ENCODE measurements around the gene SRP54. TPM values are rescaled to one million over a fixed set of nuclear protein-coding genes. Genes with fewer than 3 reads are reported as not detected.

The SRP54 gene
- total RNA-seq, 1 experiment from 2014 or later, result 57.0 TPM

DNA sequence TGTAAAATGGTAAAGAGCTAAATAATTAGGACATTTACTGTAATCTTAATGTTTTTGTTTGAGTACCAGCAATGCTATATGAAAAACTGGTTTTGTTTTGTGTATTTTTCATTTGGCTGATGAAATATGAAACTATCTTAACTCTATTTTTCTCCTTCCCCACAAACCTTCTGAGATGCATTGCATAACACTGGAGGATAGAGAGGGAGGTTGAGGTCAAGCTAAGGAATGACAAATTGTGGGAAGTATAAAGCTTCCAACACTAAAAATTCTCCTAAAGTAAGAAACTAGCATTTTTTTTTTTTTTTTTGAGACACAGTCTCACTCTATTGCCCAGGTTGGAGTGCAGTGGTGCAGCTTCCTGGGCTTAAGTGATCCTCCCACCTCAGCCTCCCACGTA lies 31.5 kb upstream of the SRP54 start:
- CTCF ChIA-PET, result no interaction called here
- Mint-ChIP-seq H3K36me3 (peaks cover 13% of the 10 kb centered on the region), H3K4me1 (no peaks in the 10 kb centered on the region), H3K9me3 (no peaks in the 10 kb centered on the region), H3K27me3 (ENCODE audit: low read depth) (no peaks in the 10 kb centered on the region), H3K4me3 (no peak overlapping the region), H3K27ac (no peak overlapping the region)
- POLR2A ChIA-PET, result no interaction called here
- DNase-seq (ENCODE audit: low spot score) (no peak), ATAC-seq (no peak)
- TF ChIP-seq ZNF671 (CRISPR knock-in tag; IDR thresholded peaks at IDR 0.05) (no peak), RELA (CRISPR knock-in tag; IDR thresholded peaks at IDR 0.05; ENCODE audit: borderline replicate concordance) (no peak), SP1 (CRISPR knock-in tag; conservative IDR thresholded peaks at IDR 0.05) (no peak), ZNF263 (CRISPR knock-in tag; IDR thresholded peaks at IDR 0.05; ENCODE audit: low read depth) (no peak), ZNF138 (CRISPR knock-in tag; conservative IDR thresholded peaks at IDR 0.05) (no peak), FOXJ3 (CRISPR knock-in tag; IDR thresholded peaks at IDR 0.05; ENCODE audit: borderline replicate concordance) (no peak), ZNF219 (CRISPR knock-in tag; IDR thresholded peaks at IDR 0.05; ENCODE audit: borderline replicate concordance) (no peak)
- TF ChIP-seq, protein P1, sequence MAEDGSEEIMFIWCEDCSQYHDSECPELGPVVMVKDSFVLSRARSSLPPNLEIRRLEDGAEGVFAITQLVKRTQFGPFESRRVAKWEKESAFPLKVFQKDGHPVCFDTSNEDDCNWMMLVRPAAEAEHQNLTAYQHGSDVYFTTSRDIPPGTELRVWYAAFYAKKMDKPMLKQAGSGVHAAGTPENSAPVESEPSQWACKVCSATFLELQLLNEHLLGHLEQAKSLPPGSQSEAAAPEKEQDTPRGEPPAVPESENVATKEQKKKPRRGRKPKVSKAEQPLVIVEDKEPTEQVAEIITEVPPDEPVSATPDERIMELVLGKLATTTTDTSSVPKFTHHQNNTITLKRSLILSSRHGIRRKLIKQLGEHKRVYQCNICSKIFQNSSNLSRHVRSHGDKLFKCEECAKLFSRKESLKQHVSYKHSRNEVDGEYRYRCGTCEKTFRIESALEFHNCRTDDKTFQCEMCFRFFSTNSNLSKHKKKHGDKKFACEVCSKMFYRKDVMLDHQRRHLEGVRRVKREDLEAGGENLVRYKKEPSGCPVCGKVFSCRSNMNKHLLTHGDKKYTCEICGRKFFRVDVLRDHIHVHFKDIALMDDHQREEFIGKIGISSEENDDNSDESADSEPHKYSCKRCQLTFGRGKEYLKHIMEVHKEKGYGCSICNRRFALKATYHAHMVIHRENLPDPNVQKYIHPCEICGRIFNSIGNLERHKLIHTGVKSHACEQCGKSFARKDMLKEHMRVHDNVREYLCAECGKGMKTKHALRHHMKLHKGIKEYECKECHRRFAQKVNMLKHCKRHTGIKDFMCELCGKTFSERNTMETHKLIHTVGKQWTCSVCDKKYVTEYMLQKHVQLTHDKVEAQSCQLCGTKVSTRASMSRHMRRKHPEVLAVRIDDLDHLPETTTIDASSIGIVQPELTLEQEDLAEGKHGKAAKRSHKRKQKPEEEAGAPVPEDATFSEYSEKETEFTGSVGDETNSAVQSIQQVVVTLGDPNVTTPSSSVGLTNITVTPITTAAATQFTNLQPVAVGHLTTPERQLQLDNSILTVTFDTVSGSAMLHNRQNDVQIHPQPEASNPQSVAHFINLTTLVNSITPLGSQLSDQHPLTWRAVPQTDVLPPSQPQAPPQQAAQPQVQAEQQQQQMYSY (CRISPR knock-in tag; IDR thresholded peaks at IDR 0.05), result no peak
- TF ChIP-seq, protein P2, sequence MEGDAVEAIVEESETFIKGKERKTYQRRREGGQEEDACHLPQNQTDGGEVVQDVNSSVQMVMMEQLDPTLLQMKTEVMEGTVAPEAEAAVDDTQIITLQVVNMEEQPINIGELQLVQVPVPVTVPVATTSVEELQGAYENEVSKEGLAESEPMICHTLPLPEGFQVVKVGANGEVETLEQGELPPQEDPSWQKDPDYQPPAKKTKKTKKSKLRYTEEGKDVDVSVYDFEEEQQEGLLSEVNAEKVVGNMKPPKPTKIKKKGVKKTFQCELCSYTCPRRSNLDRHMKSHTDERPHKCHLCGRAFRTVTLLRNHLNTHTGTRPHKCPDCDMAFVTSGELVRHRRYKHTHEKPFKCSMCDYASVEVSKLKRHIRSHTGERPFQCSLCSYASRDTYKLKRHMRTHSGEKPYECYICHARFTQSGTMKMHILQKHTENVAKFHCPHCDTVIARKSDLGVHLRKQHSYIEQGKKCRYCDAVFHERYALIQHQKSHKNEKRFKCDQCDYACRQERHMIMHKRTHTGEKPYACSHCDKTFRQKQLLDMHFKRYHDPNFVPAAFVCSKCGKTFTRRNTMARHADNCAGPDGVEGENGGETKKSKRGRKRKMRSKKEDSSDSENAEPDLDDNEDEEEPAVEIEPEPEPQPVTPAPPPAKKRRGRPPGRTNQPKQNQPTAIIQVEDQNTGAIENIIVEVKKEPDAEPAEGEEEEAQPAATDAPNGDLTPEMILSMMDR (IDR thresholded peaks at IDR 0.05), result no peak
- TF ChIP-seq, protein P3, sequence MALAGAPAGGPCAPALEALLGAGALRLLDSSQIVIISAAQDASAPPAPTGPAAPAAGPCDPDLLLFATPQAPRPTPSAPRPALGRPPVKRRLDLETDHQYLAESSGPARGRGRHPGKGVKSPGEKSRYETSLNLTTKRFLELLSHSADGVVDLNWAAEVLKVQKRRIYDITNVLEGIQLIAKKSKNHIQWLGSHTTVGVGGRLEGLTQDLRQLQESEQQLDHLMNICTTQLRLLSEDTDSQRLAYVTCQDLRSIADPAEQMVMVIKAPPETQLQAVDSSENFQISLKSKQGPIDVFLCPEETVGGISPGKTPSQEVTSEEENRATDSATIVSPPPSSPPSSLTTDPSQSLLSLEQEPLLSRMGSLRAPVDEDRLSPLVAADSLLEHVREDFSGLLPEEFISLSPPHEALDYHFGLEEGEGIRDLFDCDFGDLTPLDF (CRISPR knock-in tag; IDR thresholded peaks at IDR 0.05), result no peak
- TF ChIP-seq, protein P4, sequence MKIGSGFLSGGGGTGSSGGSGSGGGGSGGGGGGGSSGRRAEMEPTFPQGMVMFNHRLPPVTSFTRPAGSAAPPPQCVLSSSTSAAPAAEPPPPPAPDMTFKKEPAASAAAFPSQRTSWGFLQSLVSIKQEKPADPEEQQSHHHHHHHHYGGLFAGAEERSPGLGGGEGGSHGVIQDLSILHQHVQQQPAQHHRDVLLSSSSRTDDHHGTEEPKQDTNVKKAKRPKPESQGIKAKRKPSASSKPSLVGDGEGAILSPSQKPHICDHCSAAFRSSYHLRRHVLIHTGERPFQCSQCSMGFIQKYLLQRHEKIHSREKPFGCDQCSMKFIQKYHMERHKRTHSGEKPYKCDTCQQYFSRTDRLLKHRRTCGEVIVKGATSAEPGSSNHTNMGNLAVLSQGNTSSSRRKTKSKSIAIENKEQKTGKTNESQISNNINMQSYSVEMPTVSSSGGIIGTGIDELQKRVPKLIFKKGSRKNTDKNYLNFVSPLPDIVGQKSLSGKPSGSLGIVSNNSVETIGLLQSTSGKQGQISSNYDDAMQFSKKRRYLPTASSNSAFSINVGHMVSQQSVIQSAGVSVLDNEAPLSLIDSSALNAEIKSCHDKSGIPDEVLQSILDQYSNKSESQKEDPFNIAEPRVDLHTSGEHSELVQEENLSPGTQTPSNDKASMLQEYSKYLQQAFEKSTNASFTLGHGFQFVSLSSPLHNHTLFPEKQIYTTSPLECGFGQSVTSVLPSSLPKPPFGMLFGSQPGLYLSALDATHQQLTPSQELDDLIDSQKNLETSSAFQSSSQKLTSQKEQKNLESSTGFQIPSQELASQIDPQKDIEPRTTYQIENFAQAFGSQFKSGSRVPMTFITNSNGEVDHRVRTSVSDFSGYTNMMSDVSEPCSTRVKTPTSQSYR (CRISPR knock-in tag; IDR thresholded peaks at IDR 0.05), result no peak
- TF ChIP-seq, protein P5, sequence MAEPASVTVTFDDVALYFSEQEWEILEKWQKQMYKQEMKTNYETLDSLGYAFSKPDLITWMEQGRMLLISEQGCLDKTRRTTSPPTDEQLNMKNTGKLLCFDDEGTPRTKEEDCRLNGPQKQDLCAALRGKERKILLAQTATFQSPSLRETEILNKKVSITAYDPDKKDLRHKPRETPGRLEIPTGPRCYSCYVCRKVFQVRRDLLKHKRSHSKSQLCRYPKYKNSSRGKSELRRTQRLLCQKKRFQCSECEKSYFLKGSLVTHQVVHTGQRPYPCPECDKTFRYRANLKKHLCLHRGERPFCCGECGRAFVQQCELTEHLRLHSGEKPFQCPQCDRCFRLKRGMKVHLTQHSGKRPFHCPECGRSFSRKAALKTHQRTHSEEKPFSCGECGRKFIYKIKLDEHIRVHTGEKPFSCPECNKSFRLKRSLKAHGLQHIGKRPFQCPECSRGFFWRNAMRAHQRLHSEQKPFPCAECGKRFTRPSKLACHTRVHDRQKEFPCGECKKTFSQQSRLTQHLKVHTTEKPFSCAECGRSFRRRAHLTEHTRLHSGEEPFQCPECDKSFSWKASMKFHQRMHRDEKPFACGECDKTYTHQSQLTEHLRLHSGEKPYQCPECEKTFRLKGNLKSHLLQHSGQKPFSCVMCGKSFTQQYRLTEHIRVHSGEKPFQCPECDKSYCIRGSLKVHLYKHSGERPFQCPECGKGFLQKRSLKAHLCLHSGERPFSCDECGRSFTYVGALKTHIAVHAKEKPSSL (CRISPR knock-in tag; conservative IDR thresholded peaks at IDR 0.05), result no peak
- TF ChIP-seq, protein P6, sequence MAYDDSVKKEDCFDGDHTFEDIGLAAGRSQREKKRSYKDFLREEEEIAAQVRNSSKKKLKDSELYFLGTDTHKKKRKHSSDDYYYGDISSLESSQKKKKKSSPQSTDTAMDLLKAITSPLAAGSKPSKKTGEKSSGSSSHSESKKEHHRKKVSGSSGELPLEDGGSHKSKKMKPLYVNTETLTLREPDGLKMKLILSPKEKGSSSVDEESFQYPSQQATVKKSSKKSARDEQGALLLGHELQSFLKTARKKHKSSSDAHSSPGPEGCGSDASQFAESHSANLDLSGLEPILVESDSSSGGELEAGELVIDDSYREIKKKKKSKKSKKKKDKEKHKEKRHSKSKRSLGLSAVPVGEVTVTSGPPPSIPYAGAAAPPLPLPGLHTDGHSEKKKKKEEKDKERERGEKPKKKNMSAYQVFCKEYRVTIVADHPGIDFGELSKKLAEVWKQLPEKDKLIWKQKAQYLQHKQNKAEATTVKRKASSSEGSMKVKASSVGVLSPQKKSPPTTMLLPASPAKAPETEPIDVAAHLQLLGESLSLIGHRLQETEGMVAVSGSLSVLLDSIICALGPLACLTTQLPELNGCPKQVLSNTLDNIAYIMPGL (CRISPR knock-in tag; IDR thresholded peaks at IDR 0.05), result no peak
- TF ChIP-seq, protein P7, sequence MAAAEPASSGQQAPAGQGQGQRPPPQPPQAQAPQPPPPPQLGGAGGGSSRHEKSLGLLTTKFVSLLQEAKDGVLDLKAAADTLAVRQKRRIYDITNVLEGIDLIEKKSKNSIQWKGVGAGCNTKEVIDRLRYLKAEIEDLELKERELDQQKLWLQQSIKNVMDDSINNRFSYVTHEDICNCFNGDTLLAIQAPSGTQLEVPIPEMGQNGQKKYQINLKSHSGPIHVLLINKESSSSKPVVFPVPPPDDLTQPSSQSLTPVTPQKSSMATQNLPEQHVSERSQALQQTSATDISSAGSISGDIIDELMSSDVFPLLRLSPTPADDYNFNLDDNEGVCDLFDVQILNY (CRISPR knock-in tag; IDR thresholded peaks at IDR 0.05), result no peak
